Kidney (tissue), 22 donors: ENCODE measurements around the gene SAXO2. TPM values are rescaled to one million over a fixed set of nuclear protein-coding genes. Genes with fewer than 3 reads are reported as not detected.
"Not testable (repeated sequence)": the region's sequence is repeated elsewhere in the genome, so short reads cannot be mapped to it uniquely, and the experiment has no call there.

ENCODE experiments used
- DNase-seq, 5 donors: peaks; one replicate each; pipeline ENCODE4 v3.0.0-alpha.2; 2013 to 2020
- FAIRE-seq: peaks from 2 replicates; lab custom pipeline; 2012; peaks lifted over from hg19 to GRCh38; lab: Jason Lieb, UNC
- H3K27ac ChIP-seq, 2 donors: one replicate each; pipeline ENCODE4 v1.7.0; 2013; ENCODE audit warnings: low read depth in 2 of 2, low read length in 2 of 2, inconsistent platforms in 1 of 2
- H3K27me3 ChIP-seq: one replicate; pipeline ENCODE4 v1.7.1; 2013; ENCODE audit warnings: low read length, inconsistent platforms; ENCODE audit not compliant: control insufficient read depth, insufficient read depth
- H3K36me3 ChIP-seq, 3 donors: one replicate each; pipeline versions ENCODE4 v1.7.0 to v1.7.1; 2013; ENCODE audit warnings: low read length in 3 of 3, control low read depth in 1 of 3, inconsistent platforms in 1 of 3; ENCODE audit not compliant: insufficient read depth in 3 of 3, control insufficient read depth in 2 of 3
- H3K4me1 ChIP-seq, 3 donors: one replicate each; pipeline versions ENCODE4 v1.7.0 to v1.7.1; 2013; ENCODE audit warnings: low read length in 3 of 3, inconsistent platforms in 1 of 3, low read depth in 1 of 3; ENCODE audit not compliant: control insufficient read depth in 2 of 3, insufficient read depth in 2 of 3
- H3K4me3 ChIP-seq, 3 donors: one replicate each; pipeline versions ENCODE4 v1.7.0 to v1.8.1; 2013; ENCODE audit warnings: low read length in 3 of 3, control low read depth in 1 of 3, inconsistent platforms in 1 of 3
- H3K9ac ChIP-seq, 3 donors: one replicate each; pipeline versions ENCODE4 v1.7.0 to v1.7.1; 2013; ENCODE audit warnings: low read length in 3 of 3, control low read depth in 1 of 3, inconsistent platforms in 1 of 3
- H3K9me3 ChIP-seq, 3 donors: one replicate each; pipeline versions ENCODE4 v1.7.0 to v1.7.1; 2013; ENCODE audit warnings: low read length in 3 of 3, control low read depth in 1 of 3, inconsistent platforms in 1 of 3; ENCODE audit not compliant: control insufficient read depth in 2 of 3, insufficient read depth in 1 of 3
- intact Hi-C: fragments of 100-400 bp; cut with DNase I; formaldehyde crosslinking; loops from one replicate; pipeline ENCODE4 v1.11.1; 2022
- long read RNA-seq, 10 donors: library from polyadenylated mRNA in 1 of 10; unstranded in 1 of 10; transcript quantifications; one replicate each; pipeline ENCODE4 v2.0.0 and lab custom pipeline, GENCODE V29; 2021 to 2026
- polyA plus RNA-seq: library from polyadenylated mRNA; stranded (reverse); fragments of 350-450 nt; fragmentation: Illumina TruSeq; extraction: RNeasy Lipid Tissue Mini Kit (QIAGEN cat#74804); gene quantifications from one replicate; pipeline ENCODE4 v1.2.3, GENCODE V29; 2014; ENCODE audit warnings: low read depth, low replicate concordance; ENCODE audit not compliant: insufficient read depth
- total RNA-seq: library from RNA; stranded (reverse); fragmentation: NEBNext Ultra II Directional; extraction: Animal tissue kit (Norgen Biotek cat#: 25700); gene quantifications from one replicate; pipeline ENCODE4 v1.2.1, GENCODE V29; 2021
- TF ChIP-seq, protein P1 (sequence below): IDR thresholded peaks from 3 replicates; pipeline ENCODE4 v1.5.1; 2012; ENCODE audit warnings: mild to moderate bottlenecking, moderate library complexity, borderline replicate concordance; ENCODE audit not compliant: insufficient read depth; ENCODE audit errors: extremely low read depth
- donor health status: control.
- donor health status: control.
- donor health status: control.
- donor health status: control.
- donor health status: control.
- donor health status: DM: yes; HTN: yes; CAD: no.
- donor health status: Normal renal cell carcinoma (clear cell type).

SAXO2 gene, protein sequence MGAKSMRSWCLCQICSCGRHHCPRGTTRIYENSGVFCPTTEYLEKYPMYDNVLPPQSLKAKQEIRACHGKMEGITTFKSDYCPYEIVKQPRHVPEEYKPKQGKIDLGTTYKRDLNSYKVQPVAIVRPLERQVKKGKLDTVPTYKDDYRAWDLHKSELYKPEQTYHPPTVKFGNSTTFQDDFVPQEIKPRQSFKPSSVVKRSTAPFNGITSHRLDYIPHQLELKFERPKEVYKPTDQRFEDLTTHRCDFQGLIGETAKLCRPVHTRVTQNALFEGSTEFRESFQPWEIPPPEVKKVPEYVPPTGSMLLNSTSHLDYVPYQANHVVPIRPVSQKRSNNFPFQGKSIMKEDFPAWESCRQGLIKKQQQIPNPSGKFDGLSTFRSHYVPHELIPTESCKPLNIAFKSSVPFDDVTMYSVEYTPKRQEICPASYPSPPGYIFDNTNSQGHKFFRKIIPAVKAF
- total RNA-seq (3.2 TPM), polyA plus RNA-seq (5.1 TPM)
- long read RNA-seq, donor 1 = 0 reads
- long read RNA-seq, donor 2 = 0 reads
- long read RNA-seq, donor 3, partial matches to known transcripts = 0 of 1 reads
- long read RNA-seq, donor 3, other reads (novel, unspliced or antisense) = 0 of 1 reads
- long read RNA-seq, donor 4 = 0 reads
- long read RNA-seq, donor 5 = 0 reads
- long read RNA-seq, donor 6 = 0 reads
- long read RNA-seq, donor 7, partial matches to known transcripts = 0 of 3 reads
- long read RNA-seq, donor 7, other reads (novel, unspliced or antisense) = 3 of 3 reads
- long read RNA-seq, donor 8, partial matches to known transcripts = 0 of 1 reads
- long read RNA-seq, donor 8, other reads (novel, unspliced or antisense) = 0 of 1 reads
- long read RNA-seq, donor 9, partial matches to known transcripts = 0 of 1 reads
- long read RNA-seq, donor 9, other reads (novel, unspliced or antisense) = 0 of 1 reads
- long read RNA-seq, donor 10, partial matches to known transcripts = 0 of 1 reads
- long read RNA-seq, donor 10, other reads (novel, unspliced or antisense) = 0 of 1 reads

DNA sequence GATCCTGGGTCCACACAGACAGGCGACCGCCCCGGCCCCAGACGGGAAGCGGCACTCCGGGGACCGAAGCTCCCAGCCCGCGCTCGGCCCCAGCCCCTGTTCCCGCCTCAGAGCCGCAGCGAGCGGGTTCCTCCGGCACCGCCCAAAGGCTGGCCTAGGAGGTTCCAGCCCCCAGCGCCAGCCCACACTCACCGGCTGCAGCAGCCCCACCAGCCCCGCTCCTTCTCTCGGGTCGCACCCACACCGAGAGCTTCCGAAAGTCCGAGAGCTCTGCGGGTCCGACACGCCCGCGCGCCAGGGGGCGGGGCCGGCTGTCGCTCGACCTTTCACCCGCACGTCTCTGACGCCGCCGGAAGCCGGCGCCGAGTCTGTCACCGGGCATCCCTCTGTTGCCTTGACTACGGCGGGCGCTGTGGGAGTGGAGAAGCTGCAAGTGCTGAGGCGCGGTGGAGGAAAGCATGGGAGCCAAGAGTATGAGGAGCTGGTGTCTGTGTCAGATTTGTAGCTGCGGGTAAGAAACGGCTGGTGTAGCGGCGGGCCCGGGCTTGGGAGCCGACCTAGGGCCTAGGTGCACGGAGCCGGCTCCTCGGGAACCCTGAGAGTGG, at the start of gene SAXO2, which contains the start of gene EFL1:
SAXO2 (plus strand) TSS at position 397 of the 605 bp plus-strand sequence; CDS start at position 459, 62 bp downstream.
EFL1 (minus strand) TSS at position 313 of the 605 bp plus-strand sequence. CDS start 956 bp downstream, outside the sequence.
- DNase-seq (peak; percentile 95 to 97 (median 95)), FAIRE-seq (no peak)
- H3K4me1 ChIP-seq = peaks cover 0 to 5% (median 3%) of the 10 kb centered on the region in 3 donors
- peak within 1 kb of the TSS; percentile 70 to 86 (median 81) for H3K4me3 ChIP-seq
- H3K9me3 ChIP-seq = no peaks in the 10 kb centered on the region
- intact Hi-C loops = no loop called here
- H3K36me3 ChIP-seq = peaks cover 0 to 4% (median 3%) of the 10 kb centered on the region in 3 donors
- H3K27ac ChIP-seq = peak within 1 kb of the TSS; percentile 29 to 48
- no peaks in the 10 kb centered on the region for H3K27me3 ChIP-seq
- H3K9ac ChIP-seq = peak within 1 kb of the TSS; percentile 24 to 55 (median 54)
- TF ChIP-seq, protein P1, sequence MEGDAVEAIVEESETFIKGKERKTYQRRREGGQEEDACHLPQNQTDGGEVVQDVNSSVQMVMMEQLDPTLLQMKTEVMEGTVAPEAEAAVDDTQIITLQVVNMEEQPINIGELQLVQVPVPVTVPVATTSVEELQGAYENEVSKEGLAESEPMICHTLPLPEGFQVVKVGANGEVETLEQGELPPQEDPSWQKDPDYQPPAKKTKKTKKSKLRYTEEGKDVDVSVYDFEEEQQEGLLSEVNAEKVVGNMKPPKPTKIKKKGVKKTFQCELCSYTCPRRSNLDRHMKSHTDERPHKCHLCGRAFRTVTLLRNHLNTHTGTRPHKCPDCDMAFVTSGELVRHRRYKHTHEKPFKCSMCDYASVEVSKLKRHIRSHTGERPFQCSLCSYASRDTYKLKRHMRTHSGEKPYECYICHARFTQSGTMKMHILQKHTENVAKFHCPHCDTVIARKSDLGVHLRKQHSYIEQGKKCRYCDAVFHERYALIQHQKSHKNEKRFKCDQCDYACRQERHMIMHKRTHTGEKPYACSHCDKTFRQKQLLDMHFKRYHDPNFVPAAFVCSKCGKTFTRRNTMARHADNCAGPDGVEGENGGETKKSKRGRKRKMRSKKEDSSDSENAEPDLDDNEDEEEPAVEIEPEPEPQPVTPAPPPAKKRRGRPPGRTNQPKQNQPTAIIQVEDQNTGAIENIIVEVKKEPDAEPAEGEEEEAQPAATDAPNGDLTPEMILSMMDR = no peak

DNA sequence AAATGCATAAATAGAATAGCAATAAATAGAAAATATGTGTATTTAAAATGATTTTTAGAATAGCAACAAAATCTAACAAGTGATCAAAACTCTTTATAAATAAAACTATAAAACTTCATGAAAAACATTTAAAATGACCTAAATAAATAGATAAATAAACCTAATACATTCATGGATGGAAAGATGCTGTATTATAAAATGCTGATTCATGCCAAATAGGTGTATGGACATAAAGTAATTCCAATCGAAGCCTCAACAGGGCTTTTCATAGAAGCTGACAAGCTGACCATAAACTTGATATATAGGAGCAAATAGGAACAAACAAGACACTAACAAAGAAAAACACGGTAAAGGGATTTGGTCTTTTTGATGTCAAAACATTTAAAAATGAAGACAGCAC, 46.5 kb upstream of the SAXO2 start:
- H3K36me3 ChIP-seq, intact Hi-C loops: not testable (repeated sequence)

DNA sequence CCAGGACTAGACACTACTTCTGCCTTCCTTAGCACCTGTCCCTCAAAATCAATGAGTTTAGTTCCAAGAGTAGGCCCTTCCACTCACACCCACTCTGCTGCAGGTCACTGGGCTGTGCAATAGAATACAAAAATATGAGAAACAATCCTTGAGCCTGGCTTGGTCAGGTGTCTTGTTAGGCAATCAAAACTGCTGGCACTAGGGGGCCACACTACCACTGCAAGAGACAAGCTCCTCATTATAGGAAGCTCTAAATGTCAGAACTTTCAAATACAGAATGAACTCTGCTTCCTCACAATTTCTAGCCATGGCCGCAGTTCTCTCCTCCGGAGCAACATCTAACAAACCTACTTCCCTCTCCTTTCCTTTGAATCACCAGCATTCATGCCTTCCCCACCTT, 41.1 kb upstream of the SAXO2 start:
- DNase-seq = peak in 3 of 5 donors; percentile 14 to 37 (median 26)
- H3K9ac ChIP-seq, H3K36me3 ChIP-seq, H3K27ac ChIP-seq, FAIRE-seq, H3K4me3 ChIP-seq, H3K4me1 ChIP-seq, H3K9me3 ChIP-seq, intact Hi-C loops, H3K27me3 ChIP-seq: not testable (repeated sequence)

More for the DNA sequence above, 46.5 kb upstream of the SAXO2 start:
- not testable (repeated sequence) for H3K9ac ChIP-seq, H3K9me3 ChIP-seq, H3K4me3 ChIP-seq, H3K27me3 ChIP-seq, H3K27ac ChIP-seq, H3K4me1 ChIP-seq, DNase-seq
- peak; percentile 38 for FAIRE-seq

DNA sequence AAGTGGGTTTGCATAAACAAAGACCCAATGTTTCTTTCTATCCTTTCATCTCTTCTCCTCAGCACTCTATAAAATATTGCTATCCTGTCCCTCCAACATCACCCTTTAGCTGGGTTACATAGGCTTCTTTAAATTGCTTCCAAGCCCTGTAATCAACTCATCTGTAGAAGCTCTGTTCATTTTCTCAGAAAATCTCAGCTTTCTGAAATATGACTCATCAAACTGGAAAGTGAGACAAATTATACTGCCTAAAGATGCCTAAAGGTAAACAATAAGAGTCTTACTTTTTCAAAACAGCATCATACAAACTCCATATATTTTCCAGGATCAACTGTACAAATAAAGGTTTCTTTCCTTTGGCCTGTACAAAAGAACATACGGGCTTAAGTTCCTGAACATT, 33.9 kb upstream of the SAXO2 start:
- TF ChIP-seq, protein P1 = no peak
- no peaks in the 10 kb centered on the region for H3K4me1 ChIP-seq
- no peak overlapping the region for H3K27ac ChIP-seq
- no peak overlapping the region for H3K9ac ChIP-seq
- no peaks in the 10 kb centered on the region for H3K27me3 ChIP-seq
- H3K36me3 ChIP-seq = peaks cover 0 to 6% (median 3%) of the 10 kb centered on the region in 3 donors
- no peaks in the 10 kb centered on the region for H3K9me3 ChIP-seq
- DNase-seq (no peak), FAIRE-seq (no peak)
- no peak overlapping the region for H3K4me3 ChIP-seq
- intact Hi-C loops = no loop called here
